Measurements from ENCODE around the gene NPM3. TPM values are rescaled to one million over a fixed set of nuclear protein-coding genes. Genes with fewer than 3 reads are reported as not detected.

NPM3 gene
- total RNA-seq, 4 donors from 2014 or later = 16.8 to 32.8 (median 25.7) TPM

GRCh38 chr10:101744267-101744666, 39.0 kb downstream of the NPM3 start:
- TF ChIP-seq CTCF (IDR thresholded peaks at IDR 0.05; ENCODE audit: low read depth) = no peak

- no peak for TF ChIP-seq CTCF (IDR thresholded peaks at IDR 0.05; ENCODE audit: low read depth)
Measured at GRCh38 chr10:101741938-101742337, 41.3 kb downstream of the NPM3 start.

GRCh38 chr10:101736666-101737065, 46.6 kb downstream of the NPM3 start:
- TF ChIP-seq CTCF (IDR thresholded peaks at IDR 0.05; ENCODE audit: low read depth) = no peak

- no peak for TF ChIP-seq CTCF (IDR thresholded peaks at IDR 0.05; ENCODE audit: low read depth)
Measured at GRCh38 chr10:101732096-101732495, 51.1 kb downstream of the NPM3 start.

Other genes starting within 250 kb of the NPM3 start
- 10 to 100 TPM; 11.9 to 30.7 (median 21.4) TPM for gene POLL, start 195.2 kb downstream of the NPM3 start, total RNA-seq
- gene DPCD, start 195.1 kb downstream of the NPM3 start, total RNA-seq = 10 to 100 TPM; 12.2 to 16.0 (median 13.5) TPM
- gene FBXW4, start 88.3 kb downstream of the NPM3 start, total RNA-seq = 10 to 100 TPM; 41.7 to 88.0 (median 57.7) TPM
- not detected for gene FGF8, start 7.3 kb downstream of the NPM3 start, total RNA-seq
- 100 to 1,000 TPM; 160 to 233 (median 190) TPM for gene OGA, start 35.0 kb upstream of the NPM3 start, total RNA-seq
- 100 to 1,000 TPM in 2 of 4 donors, 10 to 100 TPM in 2; 40.6 to 472 (median 78.2) TPM for gene KCNIP2, start 60.4 kb upstream of the NPM3 start, total RNA-seq